Trophoblast cell (in vitro differentiated cells and primary cell): ENCODE results near the gene ERFE.

Source experiments
- DNase-seq, 2 donors: peaks; one replicate each; pipeline ENCODE4 v3.0.0-alpha.2; 2016
- H2AFZ ChIP-seq: 2 replicates; pipeline ENCODE4 v1.6.1; 2013; ENCODE audit warnings: low read length, moderate library complexity, mild to moderate bottlenecking; ENCODE audit not compliant: insufficient read depth, poor library complexity
- H2AK5ac ChIP-seq: 2 replicates; pipeline ENCODE4 v1.6.1; 2013; ENCODE audit warnings: mild to moderate bottlenecking, low read length
- H2BK120ac ChIP-seq: 2 replicates; pipeline ENCODE4 v1.6.1; 2013; ENCODE audit warnings: low read length, mild to moderate bottlenecking, moderate library complexity; ENCODE audit not compliant: insufficient read depth, poor library complexity
- H2BK12ac ChIP-seq: 2 replicates; pipeline ENCODE4 v1.6.1; 2013; ENCODE audit warnings: mild to moderate bottlenecking, low read length, moderate library complexity
- H2BK5ac ChIP-seq: 2 replicates; pipeline ENCODE4 v1.6.1; 2013; ENCODE audit warnings: low read length, low read depth, moderate library complexity, mild to moderate bottlenecking; ENCODE audit not compliant: poor library complexity
- H3K14ac ChIP-seq: 2 replicates; pipeline ENCODE4 v1.6.1; 2013; ENCODE audit warnings: mild to moderate bottlenecking, low read length
- H3K18ac ChIP-seq: 2 replicates; pipeline ENCODE4 v1.6.1; 2013; ENCODE audit warnings: mild to moderate bottlenecking, low read length
- H3K23ac ChIP-seq: 2 replicates; pipeline ENCODE4 v1.6.1; 2013; ENCODE audit warnings: low read length
- H3K27ac ChIP-seq: 2 replicates; pipeline ENCODE4 v1.5.1; 2013; ENCODE audit warnings: low read depth, mild to moderate bottlenecking, inconsistent platforms, low read length, moderate library complexity
- H3K27me3 ChIP-seq: 2 replicates; pipeline ENCODE4 v1.6.1; 2013; ENCODE audit warnings: inconsistent platforms, mild to moderate bottlenecking, low read length, moderate library complexity; ENCODE audit not compliant: insufficient read depth
- H3K36me3 ChIP-seq, 2 experiments: 1 replicate in 1 of 2; 2 replicates in 1 of 2; pipeline ENCODE4 v1.6.1; 2013; ENCODE audit warnings: low read length in 2 of 2, mild to moderate bottlenecking in 2 of 2, moderate library complexity in 1 of 2; ENCODE audit not compliant: insufficient read depth in 2 of 2, control insufficient read depth in 1 of 2
- H3K4ac ChIP-seq: 2 replicates; pipeline ENCODE4 v1.6.1; 2013; ENCODE audit warnings: low read depth, mild to moderate bottlenecking, low read length, moderate library complexity
- H3K4me1 ChIP-seq, 2 experiments: 1 replicate in 1 of 2; 2 replicates in 1 of 2; pipeline ENCODE4 v1.6.1; 2013; ENCODE audit warnings: low read length in 2 of 2, mild to moderate bottlenecking in 2 of 2, moderate library complexity in 1 of 2; ENCODE audit not compliant: insufficient read depth in 2 of 2, control insufficient read depth in 1 of 2
- H3K4me2 ChIP-seq: 2 replicates; pipeline ENCODE4 v1.6.1; 2013; ENCODE audit warnings: inconsistent platforms, mild to moderate bottlenecking, low read length, moderate library complexity
- H3K4me3 ChIP-seq: 2 replicates; pipeline ENCODE4 v1.5.1; 2013; ENCODE audit warnings: mild to moderate bottlenecking, low read depth, low read length, inconsistent platforms
- H3K79me1 ChIP-seq: one replicate; pipeline ENCODE4 v1.6.1; 2013; ENCODE audit warnings: low read length
- H3K79me2 ChIP-seq: 2 replicates; pipeline ENCODE4 v1.6.1; 2013; ENCODE audit warnings: low read length, mild to moderate bottlenecking; ENCODE audit not compliant: control insufficient read depth, insufficient read depth, poor library complexity
- H3K9ac ChIP-seq: 2 replicates; pipeline ENCODE4 v1.6.1; 2013; ENCODE audit warnings: mild to moderate bottlenecking, low read length
- H3K9me3 ChIP-seq: 2 replicates; pipeline ENCODE4 v1.6.1; 2013; ENCODE audit warnings: low read depth, mild to moderate bottlenecking, control low read depth, inconsistent platforms, low read length; ENCODE audit not compliant: insufficient read depth
- H4K12ac ChIP-seq: 2 replicates; pipeline ENCODE4 v1.6.1; 2013; ENCODE audit warnings: low read depth, mild to moderate bottlenecking, low read length, moderate library complexity
- H4K8ac ChIP-seq: 2 replicates; pipeline ENCODE4 v1.6.1; 2013; ENCODE audit warnings: low read depth, mild to moderate bottlenecking, low read length, moderate library complexity
- H4K91ac ChIP-seq: one replicate; pipeline ENCODE4 v1.6.1; 2013; ENCODE audit warnings: low read depth, mild to moderate bottlenecking, low read length, moderate library complexity
- WGBS: extraction: QIAGEN DNeasy Blood & Tissue Kit; methylation state at CpG from one replicate; pipeline ENCODE4 v1.1.7; 2013; ENCODE audit warnings: missing lambda C conversion rate; ENCODE audit not compliant: insufficient read length, insufficient coverage; ENCODE audit errors: extremely low coverage; 5-methylcytosine and 5-hydroxymethylcytosine counted together

Gene ERFE

GRCh38 chr2:238182362-238182761 is 23.6 kb downstream of the ERFE start:
- H2AFZ ChIP-seq: no peak overlapping the region
- no peak overlapping the region for H3K4ac ChIP-seq
- no peak overlapping the region for H3K18ac ChIP-seq
- H2BK5ac ChIP-seq: no peak overlapping the region
- H2AK5ac ChIP-seq: no peak overlapping the region
- H3K14ac ChIP-seq: no peak overlapping the region
- H3K9me3 ChIP-seq: no peaks in the 10 kb centered on the region
- no peak overlapping the region for H4K8ac ChIP-seq
- no peaks in the 10 kb centered on the region for H3K79me1 ChIP-seq
- DNase-seq: no peak
- H4K12ac ChIP-seq: no peak overlapping the region
- H2BK12ac ChIP-seq: no peak overlapping the region
- no peak overlapping the region for H4K91ac ChIP-seq
- H3K36me3 ChIP-seq: peaks cover 44 to 63% of the 10 kb centered on the region in 2 experiments
- no peak overlapping the region for H2BK120ac ChIP-seq
- H3K4me1 ChIP-seq: no peaks in the 10 kb centered on the region
- no peaks in the 10 kb centered on the region for H3K79me2 ChIP-seq
- no peaks in the 10 kb centered on the region for H3K27me3 ChIP-seq
- no peak overlapping the region for H3K4me3 ChIP-seq
- H3K23ac ChIP-seq: no peak overlapping the region
- no peak overlapping the region for H3K9ac ChIP-seq
- no peak overlapping the region for H3K27ac ChIP-seq
- H3K4me2 ChIP-seq: no peak overlapping the region
- no CpG with 5 or more reads among the region's 6 CpGs for WGBS

GRCh38 chr2:238183821-238184220 is 25.1 kb downstream of the ERFE start:
- H2AFZ ChIP-seq: no peak overlapping the region
- peaks cover 49 to 68% of the 10 kb centered on the region in 2 experiments for H3K36me3 ChIP-seq
- no peak overlapping the region for H2AK5ac ChIP-seq
- no peak for DNase-seq
- no peak overlapping the region for H3K14ac ChIP-seq
- no peaks in the 10 kb centered on the region for H3K27me3 ChIP-seq
- no peaks in the 10 kb centered on the region for H3K4me1 ChIP-seq
- no peak overlapping the region for H4K8ac ChIP-seq
- no peak overlapping the region for H2BK5ac ChIP-seq
- no peaks in the 10 kb centered on the region for H3K79me2 ChIP-seq
- no peak overlapping the region for H3K27ac ChIP-seq
- no peak overlapping the region for H2BK12ac ChIP-seq
- no peak overlapping the region for H4K91ac ChIP-seq
- H4K12ac ChIP-seq: no peak overlapping the region
- H3K18ac ChIP-seq: no peak overlapping the region
- no peak overlapping the region for H3K4me2 ChIP-seq
- H3K79me1 ChIP-seq: no peaks in the 10 kb centered on the region
- no CpG with 5 or more reads among the region's 4 CpGs for WGBS
- H3K23ac ChIP-seq: no peak overlapping the region
- no peak overlapping the region for H3K4me3 ChIP-seq
- no peak overlapping the region for H3K9ac ChIP-seq
- H3K4ac ChIP-seq: no peak overlapping the region
- H3K9me3 ChIP-seq: no peaks in the 10 kb centered on the region
- no peak overlapping the region for H2BK120ac ChIP-seq

- no peak overlapping the region for H4K12ac ChIP-seq
- no peak overlapping the region for H3K9ac ChIP-seq
- no peak overlapping the region for H4K8ac ChIP-seq
- H3K18ac ChIP-seq: no peak overlapping the region
- H3K27ac ChIP-seq: no peak overlapping the region
- H2BK5ac ChIP-seq: no peak overlapping the region
- H2AK5ac ChIP-seq: no peak overlapping the region
- no peak overlapping the region for H2BK120ac ChIP-seq
- no peak overlapping the region for H2BK12ac ChIP-seq
- H3K79me1 ChIP-seq: no peaks in the 10 kb centered on the region
- no peaks in the 10 kb centered on the region for H3K4me1 ChIP-seq
- DNase-seq: no peak
- H3K79me2 ChIP-seq: no peaks in the 10 kb centered on the region
- H3K27me3 ChIP-seq: no peaks in the 10 kb centered on the region
- no peaks in the 10 kb centered on the region for H3K9me3 ChIP-seq
- H3K4ac ChIP-seq: no peak overlapping the region
- H3K4me3 ChIP-seq: no peak overlapping the region
- H4K91ac ChIP-seq: no peak overlapping the region
- H3K36me3 ChIP-seq: peaks cover 45 to 62% of the 10 kb centered on the region in 2 experiments
- H3K4me2 ChIP-seq: no peak overlapping the region
- H3K14ac ChIP-seq: no peak overlapping the region
- no peak overlapping the region for H3K23ac ChIP-seq
- no peak overlapping the region for H2AFZ ChIP-seq
- no CpG with 5 or more reads among the region's 17 CpGs for WGBS
Measured at GRCh38 chr2:238187618-238188548, 29.1 kb downstream of the ERFE start.

GRCh38 chr2:238190445-238190844 is 31.7 kb downstream of the ERFE start:
- Histone ChIP-seq H2AK5ac (no peak overlapping the region), H3K27ac (no peak overlapping the region), H3K4me3 (no peak overlapping the region), H3K36me3 (peaks cover 34 to 54% of the 10 kb centered on the region in 2 experiments), H3K18ac (no peak overlapping the region), H3K79me1 (no peaks in the 10 kb centered on the region), H4K8ac (no peak overlapping the region), H4K12ac (no peak overlapping the region), H3K27me3 (no peaks in the 10 kb centered on the region), H3K9me3 (no peaks in the 10 kb centered on the region), H2BK120ac (no peak overlapping the region), H2AFZ (no peak overlapping the region), H3K9ac (no peak overlapping the region), H3K4ac (no peak overlapping the region), H3K14ac (no peak overlapping the region), H3K23ac (no peak overlapping the region), H3K79me2 (no peaks in the 10 kb centered on the region), H3K4me1 (no peaks in the 10 kb centered on the region), H4K91ac (no peak overlapping the region), H2BK12ac (no peak overlapping the region), H3K4me2 (no peak overlapping the region), H2BK5ac (no peak overlapping the region)
- WGBS: no CpG with 5 or more reads among the region's 2 CpGs
- no peak for DNase-seq
